HepG2 (cell line): ENCODE measurements around the gene ZBTB20.

ENCODE experiments used
- FOXA1 ChIP-seq, 2 experiments: fragments of 450-650 bp in 1 of 2; sonication (generic) in 1 of 2; formaldehyde crosslinking in 1 of 2; IDR thresholded peaks; 2 replicates each; pipeline versions ENCODE4 v1.4.0 to v1.6.1; 2016 to 2020; ENCODE audit warnings: missing genetic modification reagents in 1 of 2
- ZBTB21 ChIP-seq: sonication (generic); formaldehyde crosslinking; IDR thresholded peaks from 2 replicates; pipeline ENCODE4 v1.4.0; 2020; ENCODE audit warnings: missing genetic modification reagents
- ZNF816 ChIP-seq: sonication (generic); formaldehyde crosslinking; IDR thresholded peaks from 2 replicates; pipeline ENCODE4 v1.8.0; 2022; ENCODE audit warnings: missing genetic modification reagents, mild to moderate bottlenecking, borderline replicate concordance
- TF ChIP-seq, protein P1 (sequence below): IDR thresholded peaks from 2 replicates; pipeline ENCODE4 v1.6.1; 2016; ENCODE audit warnings: low read depth
- TF ChIP-seq, protein P2 (sequence below): sonication (generic); formaldehyde crosslinking; IDR thresholded peaks from 2 replicates; pipeline ENCODE4 v1.8.1; 2023; ENCODE audit warnings: missing genetic modification reagents, inconsistent platforms, borderline replicate concordance

DNA sequence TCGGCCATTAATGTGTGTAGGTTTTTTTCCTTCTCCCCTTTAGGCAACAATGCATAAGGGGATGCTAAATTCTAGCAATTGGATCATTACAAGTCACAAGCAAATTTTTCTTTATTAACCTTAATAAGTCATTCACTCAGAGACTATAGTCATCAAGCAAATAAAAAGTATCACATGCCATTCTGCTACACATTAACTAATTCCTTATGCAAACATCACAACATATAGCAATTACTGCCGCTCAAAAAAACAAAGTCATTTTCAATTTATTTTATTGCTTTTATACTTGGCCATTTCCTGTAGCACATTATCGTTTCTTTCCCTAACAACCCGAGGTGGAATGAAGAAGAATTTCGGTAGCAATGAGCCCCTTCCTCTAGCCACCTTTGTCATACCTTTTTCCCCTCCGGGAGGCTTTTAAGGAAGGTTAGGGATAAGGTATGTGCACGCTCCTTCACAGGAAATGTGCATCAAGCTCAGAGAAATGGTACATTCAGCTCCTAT lies 432.1 kb downstream of the ZBTB20 start:
- TF ChIP-seq, protein P1, sequence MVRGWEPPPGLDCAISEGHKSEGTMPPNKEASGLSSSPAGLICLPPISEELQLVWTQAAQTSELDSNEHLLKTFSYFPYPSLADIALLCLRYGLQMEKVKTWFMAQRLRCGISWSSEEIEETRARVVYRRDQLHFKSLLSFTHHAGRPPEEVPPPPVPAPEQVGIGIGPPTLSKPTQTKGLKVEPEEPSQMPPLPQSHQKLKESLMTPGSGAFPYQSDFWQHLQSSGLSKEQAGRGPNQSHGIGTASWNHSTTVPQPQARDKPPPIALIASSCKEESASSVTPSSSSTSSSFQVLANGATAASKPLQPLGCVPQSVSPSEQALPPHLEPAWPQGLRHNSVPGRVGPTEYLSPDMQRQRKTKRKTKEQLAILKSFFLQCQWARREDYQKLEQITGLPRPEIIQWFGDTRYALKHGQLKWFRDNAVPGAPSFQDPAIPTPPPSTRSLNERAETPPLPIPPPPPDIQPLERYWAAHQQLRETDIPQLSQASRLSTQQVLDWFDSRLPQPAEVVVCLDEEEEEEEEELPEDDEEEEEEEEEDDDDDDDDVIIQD (CRISPR knock-in tag), result no peak
- TF ChIP-seq ZNF816 (CRISPR knock-in tag) (no peak), FOXA1 (IDR thresholded peaks at IDR 0.05) (no peak), FOXA1 (CRISPR knock-in tag; IDR thresholded peaks at IDR 0.05) (no peak), ZBTB21 (CRISPR knock-in tag) (no peak)
- TF ChIP-seq, protein P2, sequence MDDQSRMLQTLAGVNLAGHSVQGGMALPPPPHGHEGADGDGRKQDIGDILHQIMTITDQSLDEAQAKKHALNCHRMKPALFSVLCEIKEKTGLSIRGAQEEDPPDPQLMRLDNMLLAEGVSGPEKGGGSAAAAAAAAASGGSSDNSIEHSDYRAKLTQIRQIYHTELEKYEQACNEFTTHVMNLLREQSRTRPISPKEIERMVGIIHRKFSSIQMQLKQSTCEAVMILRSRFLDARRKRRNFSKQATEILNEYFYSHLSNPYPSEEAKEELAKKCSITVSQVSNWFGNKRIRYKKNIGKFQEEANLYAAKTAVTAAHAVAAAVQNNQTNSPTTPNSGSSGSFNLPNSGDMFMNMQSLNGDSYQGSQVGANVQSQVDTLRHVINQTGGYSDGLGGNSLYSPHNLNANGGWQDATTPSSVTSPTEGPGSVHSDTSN (CRISPR knock-in tag), result no peak
